Endothelial cell of umbilical vein (primary cell): ENCODE data around the gene CECR2. TPM values are rescaled to one million over a fixed set of nuclear protein-coding genes. Genes with fewer than 3 reads are reported as not detected.

ENCODE experiments used
- BruUV-seq: library from RNA; stranded (reverse); fragments of 400-500 nt; replicated peaks from 2 replicates; lab custom pipeline; 2021; lab: Mats Ljungman, UMichigan
- CTCF ChIA-PET: fragments of 300-600, 350-600 bp; sonication (Branson Sonifier 250); formaldehyde crosslinking; loops from one replicate; lab custom pipeline; 2021; ENCODE audit warnings: antibody characterized with exemption, inconsistent platforms; lab: Charles Lee
- POLR2A ChIA-PET: fragments of 300-600, 350-600 bp; sonication (Branson Sonifier 250); formaldehyde crosslinking; loops from one replicate; lab custom pipeline; 2021; ENCODE audit warnings: antibody characterized with exemption, inconsistent platforms; lab: Charles Lee
- DNase-seq: peaks from one replicate; pipeline ENCODE4 v3.0.0-alpha.2; 2011; ENCODE audit warnings: low read depth, low spot score
- FAIRE-seq: peaks from 2 replicates; lab custom pipeline; 2011; peaks lifted over from hg19 to GRCh38; lab: Jason Lieb, UNC
- H2AFZ ChIP-seq: 2 replicates; pipeline ENCODE4 v1.6.0; 2012; ENCODE audit warnings: low read depth, low read length, control low read depth, inconsistent platforms
- H3K27ac ChIP-seq: 2 replicates; pipeline ENCODE4 v1.5.1; 2011; ENCODE audit warnings: low read depth, mild to moderate bottlenecking, control low read depth, low read length, moderate library complexity; ENCODE audit not compliant: insufficient read depth
- H3K27me3 ChIP-seq, 2 experiments: 2 replicates each; pipeline versions ENCODE4 v1.6.0 to v1.6.1; 2011; ENCODE audit warnings: low read length in 2 of 2, mixed read lengths in 1 of 2; ENCODE audit not compliant: control insufficient read depth in 2 of 2, insufficient read depth in 2 of 2
- H3K36me3 ChIP-seq, 2 experiments: 2 replicates in 1 of 2; 3 replicates in 1 of 2; pipeline ENCODE4 v1.5.1; 2011; ENCODE audit warnings: low read length in 2 of 2, mild to moderate bottlenecking in 1 of 2, moderate library complexity in 1 of 2; ENCODE audit not compliant: control insufficient read depth in 2 of 2, insufficient read depth in 2 of 2; ENCODE audit errors: extremely low read depth in 1 of 2
- H3K4me1 ChIP-seq: 3 replicates; pipeline ENCODE4 v1.5.1; 2011; ENCODE audit warnings: mild to moderate bottlenecking, low read length; ENCODE audit not compliant: control insufficient read depth, insufficient read depth; ENCODE audit errors: extremely low read depth
- H3K4me2 ChIP-seq: 2 replicates; pipeline ENCODE4 v1.6.1; 2011; ENCODE audit warnings: low read length, control low read depth, mixed read lengths; ENCODE audit not compliant: insufficient read depth
- H3K4me3 ChIP-seq, 3 experiments: fragments of 200-600 bp in 1 of 3; sonication (generic), shearing (Covaris generic) in 1 of 3; replicated peaks in 1 of 3; 2 replicates each; pipeline ENCODE4 v1.5.1; 2011 to 2016; ENCODE audit warnings: control low read depth in 3 of 3, low read length in 3 of 3, mild to moderate bottlenecking in 2 of 3, inconsistent platforms in 1 of 3, low read depth in 1 of 3, moderate library complexity in 1 of 3; ENCODE audit not compliant: insufficient read depth in 1 of 3
- H3K79me2 ChIP-seq: 2 replicates; pipeline ENCODE4 v1.6.0; 2012; ENCODE audit warnings: low read length, inconsistent platforms; ENCODE audit not compliant: control insufficient read depth, insufficient read depth
- H3K9ac ChIP-seq: replicated peaks from 2 replicates; pipeline ENCODE3; 2011; ENCODE audit warnings: low read length, control low read depth; ENCODE audit not compliant: insufficient read depth; ENCODE audit errors: extremely low read depth
- H3K9me1 ChIP-seq: replicated peaks from 3 replicates; pipeline ENCODE4 v1.6.0; 2011; ENCODE audit warnings: mild to moderate bottlenecking, low read length; ENCODE audit not compliant: control insufficient read depth, insufficient read depth; ENCODE audit errors: extremely low read depth
- H3K9me3 ChIP-seq: replicated peaks from 2 replicates; pipeline ENCODE4 v1.5.1; 2012; ENCODE audit warnings: low read length, inconsistent platforms; ENCODE audit not compliant: control insufficient read depth, insufficient read depth
- H4K20me1 ChIP-seq: replicated peaks from 2 replicates; pipeline ENCODE3; 2011; ENCODE audit warnings: mild to moderate bottlenecking, low read length; ENCODE audit not compliant: control insufficient read depth, insufficient read depth; ENCODE audit errors: extremely low read depth
- CTCF ChIP-seq, 2 donors: IDR thresholded peaks; 1 replicate in 1 of 2; 2 replicates in 1 of 2; pipeline ENCODE4 v1.5.1; 2011; ENCODE audit warnings: low read length in 2 of 2, mild to moderate bottlenecking in 2 of 2, moderate library complexity in 2 of 2, control low read depth in 1 of 2, inconsistent platforms in 1 of 2, low read depth in 1 of 2; ENCODE audit not compliant: insufficient read depth in 1 of 2; ENCODE audit errors: extremely low read depth in 1 of 2
- EZH2 ChIP-seq: IDR thresholded peaks from 2 replicates; pipeline ENCODE4 v1.6.1; 2012; ENCODE audit warnings: borderline replicate concordance, low read depth, mild to moderate bottlenecking, moderate library complexity, low read length, inconsistent platforms; ENCODE audit not compliant: severe bottlenecking
- FOS ChIP-seq: IDR thresholded peaks from 2 replicates; pipeline ENCODE4 v1.6.1; 2011; ENCODE audit warnings: mild to moderate bottlenecking, low read length, moderate library complexity, borderline replicate concordance; ENCODE audit not compliant: insufficient read depth
- GATA2 ChIP-seq: IDR thresholded peaks from 2 replicates; pipeline ENCODE4 v1.7.0; 2011; ENCODE audit warnings: low read depth, mild to moderate bottlenecking, moderate library complexity, mixed read lengths, low read length; ENCODE audit not compliant: insufficient read length, insufficient read depth
- JUN ChIP-seq: IDR thresholded peaks from 2 replicates; pipeline ENCODE4 v1.6.1; 2011; ENCODE audit warnings: borderline replicate concordance, low read depth; ENCODE audit not compliant: insufficient read length, insufficient read depth
- MAX ChIP-seq: IDR thresholded peaks from 2 replicates; pipeline ENCODE4 v1.6.1; 2011; ENCODE audit not compliant: insufficient read depth, insufficient read length
- MYC ChIP-seq: IDR thresholded peaks from one replicate; pipeline ENCODE4 v1.6.1; 2011; ENCODE audit warnings: mild to moderate bottlenecking, low read depth, low read length
- POLR2A ChIP-seq: IDR thresholded peaks from 2 replicates; pipeline ENCODE4 v1.6.1; 2012; ENCODE audit warnings: low read depth, mild to moderate bottlenecking, control low read depth, low read length
- POLR2AphosphoS5 ChIP-seq: IDR thresholded peaks from 2 replicates; pipeline ENCODE4 v1.6.1; 2012; ENCODE audit warnings: low read depth, mild to moderate bottlenecking, control low read depth, low read length, moderate library complexity; ENCODE audit not compliant: insufficient read depth
- dilution Hi-C: fragments of 300-500 bp; cut with MboI; formaldehyde crosslinking; loops from one replicate; pipeline ENCODE4 v1.15.0; 2019; ENCODE audit warnings: low sequenced_read_pairs; ENCODE audit not compliant: extremely low pct_ligation_motif_present
- intact Hi-C: fragments of 100-400 bp; cut with micrococcal nuclease; formaldehyde crosslinking; loops from one replicate; pipeline ENCODE4 v1.10.0; 2022
- polyA plus RNA-seq, 4 experiments: library from polyadenylated mRNA; depleted of rRNA in 3 of 4; stranded (reverse) in 3 of 4; unstranded in 1 of 4; fragments of >200 nt; gene quantifications; 2 replicates each; pipeline versions ENCODE4 v1.2.1 to v1.2.3, GENCODE V29; 2011 to 2012; ENCODE audit warnings: missing spikeins in 1 of 4
- total RNA-seq: library from RNA; stranded (reverse); gene quantifications from 2 replicates; pipeline ENCODE4 v1.2.3, GENCODE V29; 2021

CECR2 gene
- total and polyA plus RNA-seq, 2 donors (not counting 3 experiments of a cell fraction or from before 2014, with no cell fraction given), result 0.01 TPM; not detected in 1

GRCh38 chr22:17581056-17581455, 211.8 kb downstream of the CECR2 start:
- Histone ChIP-seq H4K20me1 (no peaks in the 10 kb centered on the region), H3K27me3 (no peaks in the 10 kb centered on the region), H3K4me1 (no peaks in the 10 kb centered on the region), H3K36me3 (no peaks in the 10 kb centered on the region), H3K9ac (no peak overlapping the region), H3K9me3 (no peaks in the 10 kb centered on the region), H3K79me2 (no peaks in the 10 kb centered on the region), H3K27ac (no peak overlapping the region), H3K4me2 (no peak overlapping the region), H3K9me1 (no peaks in the 10 kb centered on the region), H2AFZ (no peak overlapping the region), H3K4me3 (no peak overlapping the region)
- TF ChIP-seq MAX (no peak), POLR2AphosphoS5 (no peak), FOS (no peak), EZH2 (no peak), GATA2 (no peak), CTCF (IDR thresholded peaks at IDR 0.05; ENCODE audit: extremely low read depth in 1 of 2, insufficient read depth in 1 of 2, low read depth in 1 of 2, low read length in 2 of 2) (no peak), JUN (no peak), MYC (no peak), POLR2A (no peak)
- intact Hi-C loops (no loop called here), dilution Hi-C loops (no loop called here)
- ChIA-PET POLR2A (no interaction called here), CTCF (no interaction called here)
- BruUV-seq, result no TSS peak
- DNase-seq, result no peak
- no peak for FAIRE-seq
